ENCODE measurements around the gene METTL6. TPM values are rescaled to one million over a fixed set of nuclear protein-coding genes. Genes with fewer than 3 reads are reported as not detected.

METTL6 gene
- total RNA-seq, 1 experiment from 2014 or later, result 24.4 TPM

GRCh38 chr3:15433531-15433930 lies 6.2 kb upstream of the METTL6 start:
- POLR2A ChIA-PET (ENCODE audit: low non-redundant PET), result no interaction called here

GRCh38 chr3:15431256-15431837 lies 4.0 kb upstream of the METTL6 start:
- Histone ChIP-seq H3K36me3 (ENCODE audit: insufficient read depth, low read length, poor library complexity, severe bottlenecking) (peaks cover 49% of the 10 kb centered on the region), H3K27me3 (replicated peaks; ENCODE audit: insufficient read depth, low read depth, low read length, poor library complexity) (no peaks in the 10 kb centered on the region), H3K4me3 (ENCODE audit: low read depth, low read length, poor library complexity, severe bottlenecking) (no peak overlapping the region), H3K9me3 (ENCODE audit: low read depth, low read length, poor library complexity, severe bottlenecking) (no peaks in the 10 kb centered on the region), H3K4me1 (ENCODE audit: insufficient read depth, low read length, poor library complexity, severe bottlenecking) (peaks cover 10% of the 10 kb centered on the region), H3K27ac (ENCODE audit: low read depth, low read length, poor library complexity, severe bottlenecking) (no peak overlapping the region)
- intact Hi-C loops (cut with micrococcal nuclease; ENCODE audit: unreplicated experiment), result no loop called here
- no peak for TF ChIP-seq EZH2 (IDR thresholded peaks at IDR 0.05; ENCODE audit: borderline replicate concordance, low read depth, low read length, poor library complexity, severe bottlenecking)
- TF ChIP-seq CTCF (conservative IDR thresholded peaks at IDR 0.05; ENCODE audit: low read depth, low read length), result no peak
- ChIA-PET POLR2A (ENCODE audit: low non-redundant PET) (no interaction called here), CTCF (no interaction called here)
- DNase-seq (ENCODE audit: low spot score), result no peak
- no TSS peak for BruUV-seq (replicated peaks)

More at GRCh38 chr3:15433531-15433930, 6.2 kb upstream of the METTL6 start:
- no peaks in the 10 kb centered on the region for H3K9me3 ChIP-seq (ENCODE audit: low read depth, low read length, poor library complexity, severe bottlenecking)
- DNase-seq (ENCODE audit: low spot score), result no peak
- no TSS peak for BruUV-seq (replicated peaks)
- H3K4me3 ChIP-seq (ENCODE audit: low read depth, low read length, poor library complexity, severe bottlenecking), result no peak overlapping the region
- intact Hi-C loops (cut with micrococcal nuclease; ENCODE audit: unreplicated experiment), result no loop called here
- peaks cover 9% of the 10 kb centered on the region for H3K4me1 ChIP-seq (ENCODE audit: insufficient read depth, low read length, poor library complexity, severe bottlenecking)
- H3K27me3 ChIP-seq (replicated peaks; ENCODE audit: insufficient read depth, low read depth, low read length, poor library complexity), result no peaks in the 10 kb centered on the region
- H3K36me3 ChIP-seq (ENCODE audit: insufficient read depth, low read length, poor library complexity, severe bottlenecking), result peaks cover 68% of the 10 kb centered on the region
- CTCF ChIA-PET, result interaction anchor here (0.6 kb wide), 1 partner anchor 215 kb away, joined by 9 read pairs; no protein-coding TSS in a partner anchor
- no peak overlapping the region for H3K27ac ChIP-seq (ENCODE audit: low read depth, low read length, poor library complexity, severe bottlenecking)
- no peak for TF ChIP-seq EZH2 (IDR thresholded peaks at IDR 0.05; ENCODE audit: borderline replicate concordance, low read depth, low read length, poor library complexity, severe bottlenecking)
- no peak for TF ChIP-seq CTCF (conservative IDR thresholded peaks at IDR 0.05; ENCODE audit: low read depth, low read length)

GRCh38 chr3:15430624-15431023 lies 3.3 kb upstream of the METTL6 start:
- intact Hi-C loops (cut with micrococcal nuclease; ENCODE audit: unreplicated experiment), result no loop called here
- H3K27me3 ChIP-seq (replicated peaks; ENCODE audit: insufficient read depth, low read depth, low read length, poor library complexity), result no peaks in the 10 kb centered on the region
- H3K4me3 ChIP-seq (ENCODE audit: low read depth, low read length, poor library complexity, severe bottlenecking), result no peak overlapping the region
- ChIA-PET CTCF (no interaction called here), POLR2A (ENCODE audit: low non-redundant PET) (no interaction called here)
- no TSS peak for BruUV-seq (replicated peaks)
- peaks cover 42% of the 10 kb centered on the region for H3K36me3 ChIP-seq (ENCODE audit: insufficient read depth, low read length, poor library complexity, severe bottlenecking)
- no peaks in the 10 kb centered on the region for H3K9me3 ChIP-seq (ENCODE audit: low read depth, low read length, poor library complexity, severe bottlenecking)
- no peak for DNase-seq (ENCODE audit: low spot score)
- TF ChIP-seq EZH2 (IDR thresholded peaks at IDR 0.05; ENCODE audit: borderline replicate concordance, low read depth, low read length, poor library complexity, severe bottlenecking), result no peak
- TF ChIP-seq CTCF (conservative IDR thresholded peaks at IDR 0.05; ENCODE audit: low read depth, low read length), result no peak
- H3K4me1 ChIP-seq (ENCODE audit: insufficient read depth, low read length, poor library complexity, severe bottlenecking), result peaks cover 10% of the 10 kb centered on the region
- no peak overlapping the region for H3K27ac ChIP-seq (ENCODE audit: low read depth, low read length, poor library complexity, severe bottlenecking)

Measured in A673 (cell line).